HL-60/S4 (cell line): Measurements from ENCODE around the gene DCC.

Source experiments
- in situ Hi-C: fragments of 300-500 bp; cut with MboI; formaldehyde crosslinking; loops from 2 replicates; pipeline ENCODE4 v1.14.3; 2022; ENCODE audit warnings: low sequenced_read_pairs

The DCC gene, protein sequence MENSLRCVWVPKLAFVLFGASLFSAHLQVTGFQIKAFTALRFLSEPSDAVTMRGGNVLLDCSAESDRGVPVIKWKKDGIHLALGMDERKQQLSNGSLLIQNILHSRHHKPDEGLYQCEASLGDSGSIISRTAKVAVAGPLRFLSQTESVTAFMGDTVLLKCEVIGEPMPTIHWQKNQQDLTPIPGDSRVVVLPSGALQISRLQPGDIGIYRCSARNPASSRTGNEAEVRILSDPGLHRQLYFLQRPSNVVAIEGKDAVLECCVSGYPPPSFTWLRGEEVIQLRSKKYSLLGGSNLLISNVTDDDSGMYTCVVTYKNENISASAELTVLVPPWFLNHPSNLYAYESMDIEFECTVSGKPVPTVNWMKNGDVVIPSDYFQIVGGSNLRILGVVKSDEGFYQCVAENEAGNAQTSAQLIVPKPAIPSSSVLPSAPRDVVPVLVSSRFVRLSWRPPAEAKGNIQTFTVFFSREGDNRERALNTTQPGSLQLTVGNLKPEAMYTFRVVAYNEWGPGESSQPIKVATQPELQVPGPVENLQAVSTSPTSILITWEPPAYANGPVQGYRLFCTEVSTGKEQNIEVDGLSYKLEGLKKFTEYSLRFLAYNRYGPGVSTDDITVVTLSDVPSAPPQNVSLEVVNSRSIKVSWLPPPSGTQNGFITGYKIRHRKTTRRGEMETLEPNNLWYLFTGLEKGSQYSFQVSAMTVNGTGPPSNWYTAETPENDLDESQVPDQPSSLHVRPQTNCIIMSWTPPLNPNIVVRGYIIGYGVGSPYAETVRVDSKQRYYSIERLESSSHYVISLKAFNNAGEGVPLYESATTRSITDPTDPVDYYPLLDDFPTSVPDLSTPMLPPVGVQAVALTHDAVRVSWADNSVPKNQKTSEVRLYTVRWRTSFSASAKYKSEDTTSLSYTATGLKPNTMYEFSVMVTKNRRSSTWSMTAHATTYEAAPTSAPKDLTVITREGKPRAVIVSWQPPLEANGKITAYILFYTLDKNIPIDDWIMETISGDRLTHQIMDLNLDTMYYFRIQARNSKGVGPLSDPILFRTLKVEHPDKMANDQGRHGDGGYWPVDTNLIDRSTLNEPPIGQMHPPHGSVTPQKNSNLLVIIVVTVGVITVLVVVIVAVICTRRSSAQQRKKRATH (N-terminal part only)

DNA sequence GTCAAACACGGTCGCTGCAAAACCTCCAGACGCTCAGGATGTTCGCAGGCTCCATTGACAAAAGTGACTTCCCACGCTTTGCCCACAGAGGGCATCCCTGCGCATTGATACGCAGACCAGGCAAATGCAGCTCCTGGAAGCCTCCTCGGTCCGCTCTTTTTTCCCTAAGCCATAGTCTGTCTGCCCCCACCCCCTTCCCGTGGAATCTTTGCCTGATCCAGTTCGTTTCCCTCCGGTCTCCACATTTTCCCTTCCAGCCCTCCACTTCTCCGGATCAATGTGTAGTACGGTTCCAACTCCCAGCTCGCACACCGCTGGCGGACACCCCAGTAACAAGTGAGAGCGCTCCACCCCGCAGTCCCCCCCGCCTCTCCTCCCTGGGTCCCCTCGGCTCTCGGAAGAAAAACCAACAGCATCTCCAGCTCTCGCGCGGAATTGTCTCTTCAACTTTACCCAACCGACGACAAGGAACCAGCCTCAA lies at the start of gene DCC:
Gene DCC (plus strand): TSS at position 307 of the 481 bp plus-strand sequence. CDS start 591 bp downstream, outside the sequence.
- in situ Hi-C loops, result no loop called here

- in situ Hi-C loops, result no loop called here
These were observed 29.3 kb upstream of the DCC start for GRCh38 chr18:52310651-52311050.

GRCh38 chr18:52311331-52311730 lies 28.7 kb upstream of the DCC start:
- in situ Hi-C loops, result no loop called here

GRCh38 chr18:52312346-52312745 lies 27.7 kb upstream of the DCC start:
- in situ Hi-C loops, result no loop called here

- in situ Hi-C loops, result no loop called here
These were observed 26.8 kb upstream of the DCC start for GRCh38 chr18:52313213-52313612.

DNA sequence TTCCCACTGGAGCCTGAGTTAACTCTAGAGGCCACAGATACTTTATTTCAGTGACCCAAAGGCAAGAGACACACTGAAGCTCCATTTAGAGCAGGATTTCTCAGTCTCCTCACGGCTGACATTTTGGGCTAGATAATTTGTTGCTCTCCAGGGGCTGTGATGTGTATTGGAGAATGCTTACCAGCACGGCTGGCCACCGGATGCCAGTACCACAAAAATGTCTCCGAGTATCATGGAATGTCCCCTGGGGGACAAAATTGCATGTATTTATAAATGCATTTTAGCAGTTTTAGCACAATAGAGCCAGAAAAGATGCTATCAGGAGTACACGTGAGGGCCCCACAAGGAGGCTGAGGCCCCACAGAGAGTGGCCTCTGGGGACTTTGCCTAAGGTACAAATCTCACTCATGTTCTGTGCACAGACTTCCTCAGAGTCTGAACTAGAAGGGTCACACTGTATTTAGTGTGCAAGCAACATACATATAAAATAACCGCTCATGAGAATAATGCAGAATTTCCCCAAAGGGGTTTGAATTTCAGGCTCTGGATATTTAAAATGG lies 20.5 kb upstream of the DCC start:
- in situ Hi-C loops, result no loop called here

- in situ Hi-C loops, result no loop called here
These were observed 17.7 kb upstream of the DCC start for GRCh38 chr18:52322307-52322706.

- in situ Hi-C loops, result no loop called here
These were observed 16.2 kb upstream of the DCC start for GRCh38 chr18:52323802-52324201.

GRCh38 chr18:52325997-52326396 lies 14.0 kb upstream of the DCC start:
- in situ Hi-C loops, result no loop called here

DNA sequence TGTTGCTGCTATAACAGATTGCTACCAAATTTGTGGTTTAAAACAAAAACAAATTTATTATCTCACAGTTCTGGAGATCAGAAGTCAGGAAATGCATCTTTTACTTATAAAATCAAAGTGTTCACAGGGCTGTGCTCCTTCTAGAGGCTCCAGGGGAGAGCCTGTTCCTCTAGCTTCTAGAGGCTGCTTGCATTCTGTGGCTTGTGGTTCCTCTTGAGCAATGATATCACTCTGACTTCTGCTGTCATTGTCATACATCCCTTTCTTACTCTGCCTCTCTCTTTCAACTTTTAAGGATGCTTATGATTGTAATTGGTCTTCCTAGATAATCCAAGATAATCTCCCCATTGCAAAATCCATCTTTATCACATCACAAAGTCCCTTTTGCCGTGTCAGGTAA lies 6.1 kb upstream of the DCC start:
- in situ Hi-C loops, result no loop called here

- in situ Hi-C loops, result no loop called here
These were observed 5.7 kb upstream of the DCC start for GRCh38 chr18:52334307-52334706.

DNA sequence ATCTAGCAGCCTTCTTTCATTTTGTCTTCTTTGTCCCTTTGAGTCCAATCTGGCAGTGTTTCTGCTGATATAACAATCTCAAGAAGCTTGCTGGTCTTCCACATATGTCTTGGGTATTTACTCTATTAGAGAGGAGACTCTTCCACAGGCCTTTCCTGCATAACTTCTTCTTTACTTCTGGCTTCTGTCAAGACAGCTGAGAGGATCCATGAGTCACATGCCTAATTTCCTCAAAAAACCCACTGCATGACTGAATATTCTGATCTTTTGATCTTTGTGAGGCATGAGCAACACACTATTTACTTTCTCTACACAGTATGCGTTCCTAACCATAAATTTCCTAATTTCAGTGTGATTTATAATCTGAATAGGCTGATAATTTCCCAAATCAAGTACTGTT lies 5.1 kb upstream of the DCC start:
- in situ Hi-C loops, result no loop called here

DNA sequence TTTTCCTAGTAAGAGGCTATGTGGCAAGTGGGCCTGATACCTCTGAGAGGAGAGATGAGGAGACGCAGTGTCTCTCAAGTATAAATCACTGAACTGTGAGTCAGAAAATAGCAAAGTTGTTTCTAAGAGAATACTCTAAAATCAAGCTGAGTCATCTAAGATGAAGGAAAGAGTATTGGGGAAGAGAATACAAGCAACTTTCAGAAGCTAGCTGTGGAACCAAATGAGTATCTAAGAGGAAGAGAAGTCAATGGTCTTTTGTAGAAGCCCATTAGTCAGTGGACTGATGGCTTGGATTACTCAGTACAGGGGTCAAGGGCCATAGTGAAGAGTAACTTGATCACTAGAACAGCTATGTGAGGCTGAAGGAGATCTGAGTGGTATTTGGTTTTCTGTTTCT lies 2.7 kb upstream of the DCC start:
- in situ Hi-C loops, result no loop called here

DNA sequence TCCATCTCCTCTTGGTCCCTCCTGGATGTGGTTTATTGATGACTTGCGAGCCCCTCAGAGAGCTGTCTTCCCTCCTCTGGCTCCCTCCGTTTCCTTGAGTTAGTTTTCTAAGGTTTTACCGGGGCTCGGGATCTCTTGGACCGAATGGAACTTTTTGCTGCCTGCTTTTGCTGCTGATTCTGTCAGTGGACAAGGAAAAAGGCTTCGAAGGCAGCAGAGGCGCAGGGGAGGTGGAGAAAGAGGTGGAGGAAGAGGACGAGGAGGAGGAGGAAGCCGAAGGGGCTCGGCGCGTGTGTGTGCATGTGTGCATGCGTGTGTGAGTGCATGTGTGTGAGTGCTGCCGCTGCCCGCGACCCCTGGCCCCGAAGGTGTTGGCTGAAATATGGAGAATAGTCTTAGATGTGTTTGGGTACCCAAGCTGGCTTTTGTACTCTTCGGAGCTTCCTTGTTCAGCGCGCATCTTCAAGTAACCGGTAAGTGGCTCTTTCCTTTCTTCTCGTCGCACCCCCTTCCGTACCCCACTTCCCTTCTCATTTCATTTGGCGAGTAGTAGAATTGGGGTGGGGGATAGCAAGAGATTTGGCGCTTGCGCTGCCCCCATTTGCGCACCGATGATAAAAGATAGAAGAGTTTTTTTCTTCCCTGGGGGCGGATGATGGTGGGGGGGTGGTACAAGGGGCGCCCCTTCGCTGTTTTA lies 557 bp downstream of the DCC start:
- in situ Hi-C loops, result no loop called here

DNA sequence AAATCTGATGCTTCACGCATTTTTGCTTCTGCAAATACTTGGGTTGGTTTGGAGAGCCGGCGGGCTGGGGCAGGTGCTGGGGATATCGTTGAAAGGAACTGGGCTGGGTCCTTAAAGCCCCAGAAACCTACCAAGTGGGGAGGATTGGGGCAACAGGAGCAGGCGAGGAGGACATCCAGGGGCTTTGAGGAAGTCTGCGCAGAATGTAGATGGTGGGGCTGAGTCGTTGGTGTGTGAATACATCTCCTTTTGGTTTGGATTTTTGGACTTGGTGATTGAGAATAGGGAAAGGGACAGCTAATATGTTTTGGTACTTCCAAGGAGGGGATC lies 1.1 kb downstream of the DCC start:
- in situ Hi-C loops, result no loop called here

GRCh38 chr18:52341608-52342381 lies 1.8 kb downstream of the DCC start:
- in situ Hi-C loops, result no loop called here

DNA sequence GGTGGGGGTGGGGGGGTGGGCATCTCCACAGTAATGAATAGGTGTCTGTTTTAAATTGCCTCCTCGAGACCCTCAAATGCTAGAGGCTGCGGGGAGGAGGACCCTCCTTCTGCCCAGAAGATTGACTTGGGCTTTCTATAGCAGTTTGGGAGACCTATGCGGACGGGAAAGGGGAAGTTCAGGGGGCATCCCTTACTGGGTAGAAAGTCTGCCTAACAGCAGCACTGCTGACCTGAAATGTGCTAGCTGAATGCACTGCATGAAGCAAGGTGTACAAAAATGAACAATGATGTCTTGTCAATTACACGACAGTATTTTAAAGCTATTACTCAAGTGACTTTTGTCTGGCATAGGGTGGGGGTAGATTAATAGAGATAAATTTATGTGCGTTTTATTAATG lies 2.5 kb downstream of the DCC start:
- in situ Hi-C loops, result no loop called here

GRCh38 chr18:52343138-52343537 lies 3.1 kb downstream of the DCC start:
- in situ Hi-C loops, result no loop called here

- in situ Hi-C loops, result no loop called here
These were observed 3.8 kb downstream of the DCC start for GRCh38 chr18:52343731-52344340.
